BE2C (cell line): ENCODE measurements around the gene CHCHD6.

Source experiments
- DNase-seq: peaks from one replicate; pipeline ENCODE4 v3.0.0-alpha.2; 2020
- H3K27me3 ChIP-seq: fragments of 250-450 bp; sonication (Bioruptor Pico); 2 replicates; pipeline ENCODE4 v1.5.1; 2020; ENCODE audit warnings: mild to moderate bottlenecking
- H3K36me3 ChIP-seq: fragments of 250-450 bp; sonication (Bioruptor Pico); 2 replicates; pipeline ENCODE4 v1.5.1; 2020; ENCODE audit warnings: mild to moderate bottlenecking
- H3K4me1 ChIP-seq: fragments of 250-450 bp; sonication (Bioruptor Pico); 2 replicates; pipeline ENCODE4 v1.5.1; 2020
- H3K4me3 ChIP-seq: 2 replicates; pipeline ENCODE4 v1.5.1; 2011; ENCODE audit warnings: low read depth, low read length
- H3K9me3 ChIP-seq: fragments of 250-450 bp; sonication (Bioruptor Pico); 2 replicates; pipeline ENCODE4 v1.5.1; 2020
- CTCF ChIP-seq: IDR thresholded peaks from 2 replicates; pipeline ENCODE4 v1.5.1; 2012; ENCODE audit warnings: mild to moderate bottlenecking, low read depth, low read length

Gene CHCHD6

GRCh38 chr3:126692858-126693257 lies 11.2 kb upstream of the CHCHD6 start:
- DNase-seq, result no peak
- Histone ChIP-seq H3K4me3 (no peak overlapping the region), H3K9me3 (no peaks in the 10 kb centered on the region), H3K36me3 (no peaks in the 10 kb centered on the region), H3K27me3 (no peaks in the 10 kb centered on the region), H3K4me1 (no peaks in the 10 kb centered on the region)
- 0 out of 2 replicates have a peak, but pooled peaks have one; percentile 3 for TF ChIP-seq CTCF

GRCh38 chr3:126693921-126694320 lies 10.1 kb upstream of the CHCHD6 start:
- TF ChIP-seq CTCF, result no peak
- no peak for DNase-seq
- no peak overlapping the region for H3K4me3 ChIP-seq
- no peaks in the 10 kb centered on the region for H3K27me3 ChIP-seq
- no peaks in the 10 kb centered on the region for H3K36me3 ChIP-seq
- H3K9me3 ChIP-seq, result no peaks in the 10 kb centered on the region
- H3K4me1 ChIP-seq, result no peaks in the 10 kb centered on the region

GRCh38 chr3:126696701-126697267 lies 7.3 kb upstream of the CHCHD6 start:
- DNase-seq, result no peak
- Histone ChIP-seq H3K27me3 (no peaks in the 10 kb centered on the region), H3K9me3 (no peaks in the 10 kb centered on the region), H3K4me3 (no peak overlapping the region), H3K4me1 (no peaks in the 10 kb centered on the region), H3K36me3 (no peaks in the 10 kb centered on the region)
- no peak for TF ChIP-seq CTCF

GRCh38 chr3:126699011-126699410 lies 5.0 kb upstream of the CHCHD6 start:
- Histone ChIP-seq H3K4me1 (no peaks in the 10 kb centered on the region), H3K36me3 (no peaks in the 10 kb centered on the region), H3K9me3 (no peaks in the 10 kb centered on the region), H3K4me3 (no peak overlapping the region), H3K27me3 (no peaks in the 10 kb centered on the region)
- DNase-seq, result no peak
- TF ChIP-seq CTCF, result no peak

- Histone ChIP-seq H3K9me3 (no peaks in the 10 kb centered on the region), H3K36me3 (no peaks in the 10 kb centered on the region), H3K4me1 (no peaks in the 10 kb centered on the region), H3K4me3 (peak overlapping the region; percentile 81), H3K27me3 (no peaks in the 10 kb centered on the region)
- TF ChIP-seq CTCF, result no peak
- no peak for DNase-seq
Measured at GRCh38 chr3:126704494-126705214, 614 bp downstream of the CHCHD6 start.

- no peaks in the 10 kb centered on the region for H3K27me3 ChIP-seq
- H3K36me3 ChIP-seq, result no peaks in the 10 kb centered on the region
- H3K4me3 ChIP-seq, result no peak overlapping the region
- no peaks in the 10 kb centered on the region for H3K9me3 ChIP-seq
- H3K4me1 ChIP-seq, result no peaks in the 10 kb centered on the region
- DNase-seq, result no peak
- TF ChIP-seq CTCF, result no peak
Measured at GRCh38 chr3:126706631-126707030, 2.6 kb downstream of the CHCHD6 start.
